ENCODE results near the gene PACSIN2.

The PACSIN2 gene

DNA sequence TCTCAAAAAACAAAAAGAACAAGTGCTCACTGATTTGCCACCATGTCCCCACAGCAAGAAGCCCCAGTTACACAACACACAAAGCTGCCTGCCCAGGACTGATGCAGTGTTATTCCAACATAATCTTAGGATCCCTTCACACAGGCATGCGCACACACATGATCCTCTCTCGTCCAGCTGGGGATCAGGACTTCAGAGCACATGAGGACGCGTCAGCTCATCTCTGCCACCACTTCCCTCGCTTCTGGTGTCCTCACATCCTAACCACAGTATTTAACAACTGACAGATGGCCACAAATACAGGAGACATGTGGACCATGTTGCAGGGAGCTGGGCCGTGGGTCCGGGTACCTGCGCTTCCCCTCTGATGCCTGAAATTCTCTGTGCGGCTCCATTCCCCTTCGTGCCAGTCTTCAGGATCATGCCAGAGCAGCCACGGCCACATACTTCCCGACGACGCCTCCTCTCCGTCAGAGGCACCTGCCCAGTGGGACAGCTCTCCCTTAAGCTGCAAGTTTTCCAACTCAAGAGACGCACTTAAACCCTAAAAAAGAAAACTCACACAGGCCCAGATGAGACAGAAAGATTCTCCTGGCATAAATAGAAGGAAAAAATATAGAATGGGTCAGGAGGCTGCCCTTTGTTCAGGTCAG is 68.3 kb downstream of the PACSIN2 start:
- Histone ChIP-seq H3K27ac (replicated peaks) (0 out of 2 replicates have a peak overlapping the region, but pooled peaks have one; percentile 27), H3K4me3 (replicated peaks; ENCODE audit: insufficient read depth, low read length) (no peak overlapping the region)

DNA sequence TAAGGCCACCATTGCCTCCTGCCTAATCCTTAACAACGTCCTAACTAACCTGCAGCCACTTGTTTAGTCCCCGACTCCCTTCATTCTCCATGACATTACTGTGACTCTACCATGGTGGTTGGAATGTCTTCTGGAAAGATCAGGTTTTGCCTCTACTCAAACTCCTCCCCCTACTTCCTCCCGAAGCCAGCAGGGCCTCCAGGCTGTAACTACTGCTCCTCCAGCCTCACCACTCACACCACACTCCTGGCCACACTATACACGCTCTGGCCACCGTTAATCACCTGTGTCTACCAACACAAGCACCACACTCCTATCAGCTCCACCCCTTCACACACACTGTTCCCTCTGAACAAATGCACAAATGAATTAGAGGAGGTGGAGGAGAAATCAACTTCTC is 69.2 kb downstream of the PACSIN2 start:
- TF ChIP-seq SPI1 (IDR thresholded peaks at IDR 0.05; ENCODE audit: borderline replicate concordance, low read depth) = peak; percentile 50; the same call in 1 of the 2 replicates
- TF ChIP-seq, protein P1, sequence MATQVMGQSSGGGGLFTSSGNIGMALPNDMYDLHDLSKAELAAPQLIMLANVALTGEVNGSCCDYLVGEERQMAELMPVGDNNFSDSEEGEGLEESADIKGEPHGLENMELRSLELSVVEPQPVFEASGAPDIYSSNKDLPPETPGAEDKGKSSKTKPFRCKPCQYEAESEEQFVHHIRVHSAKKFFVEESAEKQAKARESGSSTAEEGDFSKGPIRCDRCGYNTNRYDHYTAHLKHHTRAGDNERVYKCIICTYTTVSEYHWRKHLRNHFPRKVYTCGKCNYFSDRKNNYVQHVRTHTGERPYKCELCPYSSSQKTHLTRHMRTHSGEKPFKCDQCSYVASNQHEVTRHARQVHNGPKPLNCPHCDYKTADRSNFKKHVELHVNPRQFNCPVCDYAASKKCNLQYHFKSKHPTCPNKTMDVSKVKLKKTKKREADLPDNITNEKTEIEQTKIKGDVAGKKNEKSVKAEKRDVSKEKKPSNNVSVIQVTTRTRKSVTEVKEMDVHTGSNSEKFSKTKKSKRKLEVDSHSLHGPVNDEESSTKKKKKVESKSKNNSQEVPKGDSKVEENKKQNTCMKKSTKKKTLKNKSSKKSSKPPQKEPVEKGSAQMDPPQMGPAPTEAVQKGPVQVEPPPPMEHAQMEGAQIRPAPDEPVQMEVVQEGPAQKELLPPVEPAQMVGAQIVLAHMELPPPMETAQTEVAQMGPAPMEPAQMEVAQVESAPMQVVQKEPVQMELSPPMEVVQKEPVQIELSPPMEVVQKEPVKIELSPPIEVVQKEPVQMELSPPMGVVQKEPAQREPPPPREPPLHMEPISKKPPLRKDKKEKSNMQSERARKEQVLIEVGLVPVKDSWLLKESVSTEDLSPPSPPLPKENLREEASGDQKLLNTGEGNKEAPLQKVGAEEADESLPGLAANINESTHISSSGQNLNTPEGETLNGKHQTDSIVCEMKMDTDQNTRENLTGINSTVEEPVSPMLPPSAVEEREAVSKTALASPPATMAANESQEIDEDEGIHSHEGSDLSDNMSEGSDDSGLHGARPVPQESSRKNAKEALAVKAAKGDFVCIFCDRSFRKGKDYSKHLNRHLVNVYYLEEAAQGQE (IDR thresholded peaks at IDR 0.05; ENCODE audit: insufficient replicate concordance, low read depth) = no peak
- no peak overlapping the region for H3K4me3 ChIP-seq (replicated peaks; ENCODE audit: insufficient read depth, low read length)
- H3K27ac ChIP-seq (replicated peaks) = no peak overlapping the region
- DNase-seq (ENCODE audit: low read depth in 1 of 2, low spot score in 1 of 2) = peak in 1 of 2 experiments; percentile 46
- no peaks in the 10 kb centered on the region for H3K27me3 ChIP-seq (ENCODE audit: insufficient read depth, poor library complexity, severe bottlenecking)

More for the DNA sequence above, 68.3 kb downstream of the PACSIN2 start:
- H3K27me3 ChIP-seq (ENCODE audit: insufficient read depth, poor library complexity, severe bottlenecking) = no peaks in the 10 kb centered on the region
- peak in 1 of 2 experiments; percentile 70 for DNase-seq (ENCODE audit: low read depth in 1 of 2, low spot score in 1 of 2)
- TF ChIP-seq, protein P2, sequence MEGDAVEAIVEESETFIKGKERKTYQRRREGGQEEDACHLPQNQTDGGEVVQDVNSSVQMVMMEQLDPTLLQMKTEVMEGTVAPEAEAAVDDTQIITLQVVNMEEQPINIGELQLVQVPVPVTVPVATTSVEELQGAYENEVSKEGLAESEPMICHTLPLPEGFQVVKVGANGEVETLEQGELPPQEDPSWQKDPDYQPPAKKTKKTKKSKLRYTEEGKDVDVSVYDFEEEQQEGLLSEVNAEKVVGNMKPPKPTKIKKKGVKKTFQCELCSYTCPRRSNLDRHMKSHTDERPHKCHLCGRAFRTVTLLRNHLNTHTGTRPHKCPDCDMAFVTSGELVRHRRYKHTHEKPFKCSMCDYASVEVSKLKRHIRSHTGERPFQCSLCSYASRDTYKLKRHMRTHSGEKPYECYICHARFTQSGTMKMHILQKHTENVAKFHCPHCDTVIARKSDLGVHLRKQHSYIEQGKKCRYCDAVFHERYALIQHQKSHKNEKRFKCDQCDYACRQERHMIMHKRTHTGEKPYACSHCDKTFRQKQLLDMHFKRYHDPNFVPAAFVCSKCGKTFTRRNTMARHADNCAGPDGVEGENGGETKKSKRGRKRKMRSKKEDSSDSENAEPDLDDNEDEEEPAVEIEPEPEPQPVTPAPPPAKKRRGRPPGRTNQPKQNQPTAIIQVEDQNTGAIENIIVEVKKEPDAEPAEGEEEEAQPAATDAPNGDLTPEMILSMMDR (IDR thresholded peaks at IDR 0.05; ENCODE audit: insufficient read depth, low read length) = no peak
- peak; percentile 64; the same call in 1 of the 2 replicates for TF ChIP-seq SPI1 (IDR thresholded peaks at IDR 0.05; ENCODE audit: borderline replicate concordance, low read depth)
- no peak for TF ChIP-seq GABPA (IDR thresholded peaks at IDR 0.05; ENCODE audit: low read depth)
- TF ChIP-seq, protein P1 (IDR thresholded peaks at IDR 0.05; ENCODE audit: insufficient replicate concordance, low read depth) = no peak
- peak; percentile 78 for TF ChIP-seq POLR2AphosphoS5 (IDR thresholded peaks at IDR 0.05; ENCODE audit: low read depth)

DNA sequence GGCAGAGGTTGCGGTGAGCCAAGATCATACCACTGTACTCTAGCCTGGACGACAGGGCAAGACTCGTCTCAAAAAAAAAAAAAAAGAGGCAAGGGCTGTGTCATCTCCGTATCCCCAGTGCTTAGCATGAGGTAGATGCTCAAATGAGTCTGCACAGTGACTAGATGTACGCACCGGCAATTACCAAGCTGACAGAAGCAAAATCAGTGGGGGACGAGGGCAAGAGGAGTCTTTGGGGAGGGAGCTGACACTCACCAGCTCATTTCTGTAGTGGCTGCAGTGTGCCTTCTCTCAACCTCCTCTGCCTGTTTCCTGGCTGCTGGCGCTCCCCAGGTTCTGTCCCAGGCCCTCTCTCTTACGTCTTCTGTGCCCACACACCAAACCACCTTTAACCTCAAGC is 69.9 kb downstream of the PACSIN2 start:
- TF ChIP-seq POLR2AphosphoS5 (IDR thresholded peaks at IDR 0.05; ENCODE audit: low read depth) = no peak
- Histone ChIP-seq H3K27ac (replicated peaks) (no peak overlapping the region), H3K4me3 (replicated peaks; ENCODE audit: insufficient read depth, low read length) (no peak overlapping the region), H3K27me3 (ENCODE audit: insufficient read depth, poor library complexity, severe bottlenecking) (no peaks in the 10 kb centered on the region)
- no peak for DNase-seq (ENCODE audit: low read depth in 1 of 2, low spot score in 1 of 2)

DNA sequence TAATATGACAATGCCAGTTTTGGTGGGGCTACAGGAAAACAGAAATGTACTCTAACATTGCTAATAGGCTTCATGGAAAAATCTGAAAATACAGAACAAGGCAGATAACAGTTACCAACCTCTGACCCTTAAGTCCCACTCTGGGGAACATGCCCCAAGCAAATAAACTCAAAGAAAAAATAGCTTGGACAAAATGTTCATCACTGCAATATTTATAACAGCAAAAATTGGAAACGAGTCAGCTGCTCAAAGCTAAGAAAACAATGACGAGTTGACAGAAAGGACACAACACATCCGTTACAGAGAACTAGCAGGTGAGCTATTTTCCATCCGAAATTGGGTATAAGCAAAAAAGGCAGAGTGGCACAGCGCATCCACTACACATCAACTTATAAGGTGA is 70.5 kb downstream of the PACSIN2 start:
- TF ChIP-seq, protein P1 (IDR thresholded peaks at IDR 0.05; ENCODE audit: insufficient replicate concordance, low read depth) = no peak
- TF ChIP-seq, protein P2 (IDR thresholded peaks at IDR 0.05; ENCODE audit: insufficient read depth, low read length) = no peak
- TF ChIP-seq GABPA (IDR thresholded peaks at IDR 0.05; ENCODE audit: low read depth) (no peak), SPI1 (IDR thresholded peaks at IDR 0.05; ENCODE audit: borderline replicate concordance, low read depth) (no peak), POLR2AphosphoS5 (IDR thresholded peaks at IDR 0.05; ENCODE audit: low read depth) (no peak)
- no peak overlapping the region for H3K4me3 ChIP-seq (replicated peaks; ENCODE audit: insufficient read depth, low read length)
- no peak for DNase-seq (ENCODE audit: low read depth in 1 of 2, low spot score in 1 of 2)
- no peaks in the 10 kb centered on the region for H3K27me3 ChIP-seq (ENCODE audit: insufficient read depth, poor library complexity, severe bottlenecking)
- H3K27ac ChIP-seq (replicated peaks) = no peak overlapping the region
